Stimulated activated CD8-positive, alpha-beta memory T cell treated with anti-CD3 and anti-CD28 coated beads, Interleukin-15, amount 100 ng/mL, for 24 hours (primary cell): ENCODE measurements around the gene PHOSPHO2.
"Not testable (repeated sequence)": the region's sequence is repeated elsewhere in the genome, so short reads cannot be mapped to it uniquely, and the experiment has no call there.

Experiments
- DNase-seq: peaks from one replicate; pipeline ENCODE4 v3.0.0-alpha.2; 2020; ENCODE audit warnings: low read depth

Gene PHOSPHO2

GRCh38 chr2:169684135-169684565, 10.1 kb upstream of the PHOSPHO2 start:
- DNase-seq, result no peak

GRCh38 chr2:169684712-169685111, 9.6 kb upstream of the PHOSPHO2 start:
- DNase-seq, result not testable (repeated sequence)

GRCh38 chr2:169686825-169687224, 7.4 kb upstream of the PHOSPHO2 start:
- DNase-seq, result not testable (repeated sequence)

GRCh38 chr2:169687943-169688342, 6.3 kb upstream of the PHOSPHO2 start:
- DNase-seq, result not testable (repeated sequence)

GRCh38 chr2:169690958-169691357, 3.3 kb upstream of the PHOSPHO2 start:
- DNase-seq, result no peak

GRCh38 chr2:169692718-169693117, 1.6 kb upstream of the PHOSPHO2 start:
- no peak for DNase-seq

GRCh38 chr2:169693360-169693759, 909 bp upstream of the PHOSPHO2 start:
- no peak for DNase-seq

GRCh38 chr2:169694894-169695260, 608 bp downstream of the PHOSPHO2 start:
- no peak for DNase-seq

- DNase-seq, result no peak
Measured at GRCh38 chr2:169696381-169696780, 2.1 kb downstream of the PHOSPHO2 start.

- not testable (repeated sequence) for DNase-seq
Measured at GRCh38 chr2:169699173-169699572, 4.9 kb downstream of the PHOSPHO2 start.

- DNase-seq, result no peak
Measured at GRCh38 chr2:169702996-169703395, 8.7 kb downstream of the PHOSPHO2 start.

GRCh38 chr2:169704160-169704708, 10.0 kb downstream of the PHOSPHO2 start:
- DNase-seq, result no peak

GRCh38 chr2:169705927-169706326, 11.7 kb downstream of the PHOSPHO2 start:
- DNase-seq, result no peak

GRCh38 chr2:169707626-169708025, 13.4 kb downstream of the PHOSPHO2 start:
- DNase-seq, result no peak

GRCh38 chr2:169709331-169709730, 15.1 kb downstream of the PHOSPHO2 start:
- DNase-seq, result no peak

- no peak for DNase-seq
Measured at GRCh38 chr2:169709981-169710380, 15.7 kb downstream of the PHOSPHO2 start.

GRCh38 chr2:169711751-169712509, 17.7 kb downstream of the PHOSPHO2 start:
- DNase-seq, result no peak

- DNase-seq, result no peak
Measured at GRCh38 chr2:169712791-169713227, 18.5 kb downstream of the PHOSPHO2 start.

GRCh38 chr2:169713331-169713730, 19.1 kb downstream of the PHOSPHO2 start:
- DNase-seq, result no peak

GRCh38 chr2:169714699-169715098, 20.4 kb downstream of the PHOSPHO2 start:
- DNase-seq, result no peak

GRCh38 chr2:169715379-169716237, 21.3 kb downstream of the PHOSPHO2 start:
- DNase-seq, result no peak

GRCh38 chr2:169716238-169716886, 22.1 kb downstream of the PHOSPHO2 start:
- DNase-seq, result no peak
